A549 (cell line): ENCODE data around the gene SNX6. TPM values are rescaled to one million over a fixed set of nuclear protein-coding genes. Genes with fewer than 3 reads are reported as not detected.
"Not testable (repeated sequence)": the region's sequence is repeated elsewhere in the genome, so short reads cannot be mapped to it uniquely, and the experiment has no call there.

Experiments
- ATAC-seq, 2 experiments: fragments of 200-7000 bp in 1 of 2; fragments of >200 bp in 1 of 2; cut with Nextera tagmentation in 1 of 2; cut with Tn5 transposase in 1 of 2; 3 replicates each; pipeline versions ENCODE4 v1.8.0 to v1.9.1; 2018 to 2020; ENCODE audit warnings: mild to moderate bottlenecking in 1 of 2, moderate library complexity in 1 of 2
- CTCF ChIA-PET: fragments of 300-600 bp; sonication (Branson Sonifier 250); formaldehyde crosslinking; extraction: SDS; loops from one replicate; lab custom pipeline; 2021; ENCODE audit warnings: antibody characterized with exemption, inconsistent platforms; lab: Yijun Ruan, JAX
- POLR2A ChIA-PET: fragments of 350-600 bp; formaldehyde crosslinking; extraction: SDS; loops from one replicate; lab custom pipeline; 2021; ENCODE audit warnings: antibody characterized with exemption, inconsistent platforms; lab: Yijun Ruan, JAX
- DNase-seq, 2 experiments: peaks; one replicate each; pipeline versions ENCODE4 v3.0.0 to v3.0.0-alpha.2; 2011 to 2016; ENCODE audit warnings: low read depth in 1 of 2, low spot score in 1 of 2
- FAIRE-seq: peaks from 2 replicates; lab custom pipeline; 2011; peaks lifted over from hg19 to GRCh38; lab: Jason Lieb, UNC
- H3K27ac ChIP-seq, 2 experiments: fragments of >200 bp; sonication (Bioruptor Twin); formaldehyde crosslinking; 3 replicates each; pipeline ENCODE4 v1.5.1; 2016 to 2017
- H3K4me1 ChIP-seq: fragments of >200 bp; sonication (Bioruptor Twin); formaldehyde crosslinking; 3 replicates; pipeline ENCODE4 v1.6.1; 2016
- H3K4me2 ChIP-seq: fragments of >200 bp; sonication (Bioruptor Twin); formaldehyde crosslinking; 3 replicates; pipeline ENCODE4 v1.6.1; 2016
- H3K4me3 ChIP-seq: fragments of >200 bp; sonication (Bioruptor Twin); formaldehyde crosslinking; 3 replicates; pipeline ENCODE4 v1.5.1; 2016
- H3K9me3 ChIP-seq: fragments of >200 bp; sonication (Bioruptor Twin); formaldehyde crosslinking; 3 replicates; pipeline ENCODE4 v1.6.1; 2016
- BCL3 ChIP-seq: fragments of >200 bp; sonication (Bioruptor Twin); formaldehyde crosslinking; IDR thresholded peaks from 3 replicates; pipeline ENCODE4 v1.6.1; 2016
- CHD4 ChIP-seq: fragments of 200-600 bp; sonication (generic); IDR thresholded peaks from 2 replicates; pipeline ENCODE4 v1.6.1; 2016; ENCODE audit warnings: antibody characterized with exemption, mild to moderate bottlenecking, borderline replicate concordance
- EHMT2 ChIP-seq: fragments of 200-600 bp; sonication (generic); IDR thresholded peaks from 2 replicates; pipeline ENCODE4 v1.6.1; 2016; ENCODE audit warnings: antibody characterized with exemption, low read depth, mild to moderate bottlenecking, moderate library complexity
- ESRRA ChIP-seq: fragments of 150-350 bp; IDR thresholded peaks from 2 replicates; pipeline ENCODE4 v1.6.1; 2014; ENCODE audit warnings: mild to moderate bottlenecking, low read length, borderline replicate concordance
- GATA3 ChIP-seq: IDR thresholded peaks from 2 replicates; pipeline ENCODE4 v1.6.1; 2012; ENCODE audit warnings: borderline replicate concordance
- JUN ChIP-seq, 2 experiments: fragments of >200 bp; sonication (Bioruptor Twin); formaldehyde crosslinking; IDR thresholded peaks; 2 replicates in 1 of 2; 3 replicates in 1 of 2; pipeline ENCODE4 v1.6.1; 2016 to 2017
- KDM5A ChIP-seq: fragments of 200-600 bp; sonication (generic); IDR thresholded peaks from 2 replicates; pipeline ENCODE4 v1.6.1; 2016; ENCODE audit warnings: antibody characterized with exemption, mild to moderate bottlenecking
- MAZ ChIP-seq: fragments of 150-350 bp; IDR thresholded peaks from 2 replicates; pipeline ENCODE4 v1.6.1; 2014; ENCODE audit warnings: antibody characterized with exemption, low read depth, low read length, borderline replicate concordance
- PHF8 ChIP-seq: fragments of 200-600 bp; sonication (generic); IDR thresholded peaks from 2 replicates; pipeline ENCODE4 v1.6.1; 2016; ENCODE audit warnings: low read depth, mild to moderate bottlenecking, antibody characterized with exemption, moderate library complexity, borderline replicate concordance
- POLR2A ChIP-seq: IDR thresholded peaks from 2 replicates; pipeline ENCODE4 v1.6.1; 2012; ENCODE audit warnings: mild to moderate bottlenecking, low read length
- RAD21 ChIP-seq, 2 experiments: fragments of >200 bp in 1 of 2; sonication (Bioruptor Twin) in 1 of 2; formaldehyde crosslinking in 1 of 2; IDR thresholded peaks in 1 of 2; conservative IDR thresholded peaks in 1 of 2; 2 replicates in 1 of 2; 3 replicates in 1 of 2; pipeline ENCODE4 v1.6.1; 2012 to 2018; ENCODE audit warnings: inconsistent platforms in 1 of 2
- RFX5 ChIP-seq: fragments of 450-650 bp; IDR thresholded peaks from 2 replicates; pipeline ENCODE4 v1.7.1; 2014; ENCODE audit warnings: antibody characterized with exemption, mild to moderate bottlenecking, moderate library complexity
- SMC3 ChIP-seq: fragments of >200 bp; sonication (Bioruptor Twin); formaldehyde crosslinking; IDR thresholded peaks from 3 replicates; pipeline ENCODE4 v1.6.1; 2018; ENCODE audit warnings: inconsistent platforms
- ZFP36 ChIP-seq: fragments of 450-650 bp; IDR thresholded peaks from 2 replicates; pipeline ENCODE4 v1.6.1; 2014; ENCODE audit warnings: borderline replicate concordance; ENCODE audit not compliant: partially characterized antibody
- WGBS: methylation state at CpG from one replicate; pipeline ENCODE4 v1.1.6; 2017; ENCODE audit errors: missing lambda C conversion rate; 5-methylcytosine and 5-hydroxymethylcytosine counted together
- polyA plus RNA-seq, 4 experiments: library from polyadenylated mRNA; depleted of rRNA in 3 of 4; stranded (reverse); fragments of >200 nt; fragmentation: RNase III in 1 of 4; extraction: RNeasy Plus Mini Kit Qiagen cat#74134 plus additional on column Dnase treatment in 1 of 4; gene quantifications; 2 replicates in 3 of 4; 3 replicates in 1 of 4; pipeline ENCODE4 v1.2.3, GENCODE V29; 2011 to 2017
- TF ChIP-seq, protein P1 (sequence below): IDR thresholded peaks from 2 replicates; pipeline ENCODE4 v1.6.1; 2012
- TF ChIP-seq, protein P2 (sequence below): fragments of 250-450 bp; sonication (Bioruptor Pico); IDR thresholded peaks from 2 replicates; pipeline ENCODE4 v1.5.0; 2021; ENCODE audit warnings: mild to moderate bottlenecking, moderate library complexity, borderline replicate concordance

The SNX6 gene
- polyA plus RNA-seq, 2 of the 4 experiments (the other 2 are of a cell fraction): 149 to 174 TPM

GRCh38 chr14:34540181-34541059 lies 89.5 kb downstream of the SNX6 start:
- WGBS: 59% methylated on average over 14 of the region's 19 CpGs
- Histone ChIP-seq H3K4me2 (peak overlapping the region; percentile 78), H3K4me1 (peaks cover 17% of the 10 kb centered on the region; the same call in 2 of the 3 replicates), H3K4me3 (peak overlapping the region; percentile 75), H3K27ac (peak overlapping the region; percentile 85 to 93)
- DNase-seq, POLR2A ChIA-PET, H3K9me3 ChIP-seq, FAIRE-seq: not testable (repeated sequence)
- peak in 1 of 2 experiments; percentile 5; a peak in 3 of 6 replicates for ATAC-seq
- CTCF ChIA-PET: interaction anchor here (0.6 to 1.3 kb wide), 2 partner anchors 43 to 1084 kb away, joined by 3 to 4 read pairs; no protein-coding TSS in a partner anchor
- peak; percentile 82; the same call in 1 of the 2 replicates for TF ChIP-seq CHD4

DNA sequence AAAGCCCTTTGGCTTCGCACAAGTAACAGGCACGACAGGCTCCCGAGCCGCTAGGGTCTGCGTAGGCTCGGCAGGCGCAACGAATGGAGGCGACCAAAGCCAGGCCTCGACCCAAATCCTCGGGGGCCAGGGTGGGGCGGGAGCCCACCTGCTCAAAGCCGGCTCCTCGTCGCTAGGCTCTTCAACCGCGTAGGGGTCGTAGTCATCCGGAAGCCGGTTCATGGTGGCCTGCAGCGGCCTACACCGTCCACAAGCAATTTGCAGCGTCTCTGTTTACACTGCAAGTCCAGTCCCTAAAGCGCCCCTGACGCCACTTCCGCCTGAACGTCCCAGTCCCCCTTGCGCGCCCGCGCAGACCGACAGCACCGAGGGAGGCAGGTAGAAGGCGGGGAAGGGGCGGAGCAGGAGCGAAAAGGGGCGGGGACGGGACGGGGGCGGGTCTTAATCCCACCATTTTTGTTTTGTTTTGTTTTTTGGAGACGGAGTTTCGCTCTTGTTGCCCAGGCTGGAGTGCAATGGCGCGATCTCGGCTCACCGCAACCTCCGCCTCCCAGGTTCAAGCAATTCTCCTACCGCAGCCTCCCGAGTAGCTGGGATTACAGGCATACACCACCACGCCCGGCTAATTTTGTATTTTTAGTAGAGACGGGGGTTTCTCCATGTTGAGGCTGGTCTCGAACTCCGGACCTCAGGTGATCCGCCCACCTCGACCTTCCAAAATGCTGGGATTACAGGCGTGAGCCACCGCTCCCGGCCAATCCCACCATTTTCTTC lies 90.4 kb downstream of the SNX6 start, which contains the start of gene EAPP:
EAPP (minus strand) TSS at position 295 of the 774 bp plus-strand sequence; CDS start at position 222, 73 bp downstream.
- FAIRE-seq: no peak
- WGBS: 2% methylated on average over 42 of the region's 59 CpGs
- ChIA-PET CTCF (interaction anchor here (0.6 to 1.3 kb wide), 2 partner anchors 42 to 1085 kb away, joined by 3 to 4 read pairs; no protein-coding TSS in a partner anchor), POLR2A (no interaction called here)
- peak; percentile 93 to 99 for DNase-seq
- Histone ChIP-seq H3K9me3 (no peaks in the 10 kb centered on the region), H3K27ac (peak within 1 kb of the TSS; percentile 85 to 93), H3K4me1 (peaks cover 17% of the 10 kb centered on the region; the same call in 2 of the 3 replicates), H3K4me3 (peak within 1 kb of the TSS; percentile 75), H3K4me2 (peak within 1 kb of the TSS; percentile 86)
- peak; percentile 99 to 100 for ATAC-seq
- TF ChIP-seq SMC3 (no peak), PHF8 (peak; percentile 95), ZFP36 (no peak), KDM5A (0 out of 2 replicates have a peak, but pooled peaks have one; percentile 26), RAD21 (conservative IDR thresholded peaks at IDR 0.05 in 1 of 2, IDR thresholded peaks at IDR 0.05 in 1 of 2) (peak in 1 of 2 experiments; percentile 26; a peak in 2 of 5 replicates), POLR2A (peak; percentile 72), BCL3 (peak; percentile 37; the same call in 1 of the 3 replicates), MAZ (no peak), JUN (IDR thresholded peaks at IDR 0.05) (peak; percentile 58 to 89; a peak in 4 of 5 replicates), RFX5 (0 out of 2 replicates have a peak, but pooled peaks have one; percentile 49), EHMT2 (peak; percentile 80; the same call in 1 of the 2 replicates), GATA3 (0 out of 2 replicates have a peak, but pooled peaks have one; percentile 17)
- TF ChIP-seq, protein P1, sequence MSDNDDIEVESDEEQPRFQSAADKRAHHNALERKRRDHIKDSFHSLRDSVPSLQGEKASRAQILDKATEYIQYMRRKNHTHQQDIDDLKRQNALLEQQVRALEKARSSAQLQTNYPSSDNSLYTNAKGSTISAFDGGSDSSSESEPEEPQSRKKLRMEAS: peak; percentile 70; the same call in 1 of the 2 replicates

- no peak for TF ChIP-seq ESRRA
- TF ChIP-seq, protein P2, sequence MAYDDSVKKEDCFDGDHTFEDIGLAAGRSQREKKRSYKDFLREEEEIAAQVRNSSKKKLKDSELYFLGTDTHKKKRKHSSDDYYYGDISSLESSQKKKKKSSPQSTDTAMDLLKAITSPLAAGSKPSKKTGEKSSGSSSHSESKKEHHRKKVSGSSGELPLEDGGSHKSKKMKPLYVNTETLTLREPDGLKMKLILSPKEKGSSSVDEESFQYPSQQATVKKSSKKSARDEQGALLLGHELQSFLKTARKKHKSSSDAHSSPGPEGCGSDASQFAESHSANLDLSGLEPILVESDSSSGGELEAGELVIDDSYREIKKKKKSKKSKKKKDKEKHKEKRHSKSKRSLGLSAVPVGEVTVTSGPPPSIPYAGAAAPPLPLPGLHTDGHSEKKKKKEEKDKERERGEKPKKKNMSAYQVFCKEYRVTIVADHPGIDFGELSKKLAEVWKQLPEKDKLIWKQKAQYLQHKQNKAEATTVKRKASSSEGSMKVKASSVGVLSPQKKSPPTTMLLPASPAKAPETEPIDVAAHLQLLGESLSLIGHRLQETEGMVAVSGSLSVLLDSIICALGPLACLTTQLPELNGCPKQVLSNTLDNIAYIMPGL (CRISPR knock-in tag): 0 out of 2 replicates have a peak, but pooled peaks have one; percentile 34
These were observed 91.0 kb downstream of the SNX6 start for GRCh38 chr14:34538871-34539406.

DNA sequence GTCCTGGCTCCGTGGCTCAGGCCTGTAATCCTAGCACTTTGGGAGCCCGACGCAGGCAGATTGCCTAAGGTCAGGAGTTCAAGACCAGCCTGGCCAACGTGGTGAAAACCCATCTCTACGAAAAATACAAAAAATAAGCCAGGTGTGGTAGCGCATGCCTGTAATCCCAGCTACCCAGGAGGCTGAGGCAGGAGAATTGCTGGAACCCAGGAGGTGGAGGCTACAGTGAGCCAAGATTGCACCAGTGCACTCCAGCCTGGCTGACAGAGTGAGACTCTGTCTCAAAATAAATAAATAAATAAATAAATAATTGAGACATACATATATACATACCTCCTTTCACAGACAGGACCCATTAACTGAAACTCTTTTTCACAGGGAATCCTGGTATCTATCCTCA lies 91.9 kb downstream of the SNX6 start:
- Histone ChIP-seq H3K27ac (0 out of 6 replicates have a peak overlapping the region, but pooled peaks of 1 of the 2 experiments have one; percentile 13), H3K4me3 (peak overlapping the region; percentile 75; the same call in 2 of the 3 replicates), H3K4me1 (peaks cover 17% of the 10 kb centered on the region; the same call in 2 of the 3 replicates), H3K4me2 (peak overlapping the region; percentile 86)
- CTCF ChIA-PET: interaction anchor here (0.8 to 2.7 kb wide), 3 partner anchors 18 to 207 kb away, joined by 3 to 8 read pairs (median 6); no protein-coding TSS in a partner anchor
- FAIRE-seq, DNase-seq, H3K9me3 ChIP-seq, POLR2A ChIA-PET, ATAC-seq: not testable (repeated sequence)
- 66% methylated on average over 6 of the region's 6 CpGs for WGBS

More at GRCh38 chr14:34538871-34539406, 91.0 kb downstream of the SNX6 start:
- H3K4me1 ChIP-seq: peaks cover 17% of the 10 kb centered on the region; the same call in 2 of the 3 replicates
- H3K27ac ChIP-seq: peak overlapping the region; percentile 85 to 93
- H3K4me3 ChIP-seq: peak overlapping the region; percentile 75
- ChIA-PET POLR2A (no interaction called here), CTCF (interaction anchor here (0.8 kb wide), 1 partner anchor 41 kb away, joined by 3 read pairs; no protein-coding TSS in a partner anchor)
- H3K4me2 ChIP-seq: peak overlapping the region; percentile 86
- H3K9me3 ChIP-seq: no peaks in the 10 kb centered on the region
- 2% methylated on average over 15 of the region's 15 CpGs for WGBS
- no peak; a peak in 1 of 6 replicates for ATAC-seq
- DNase-seq: no peak
- no peak for FAIRE-seq
